BE2C (cell line): ENCODE data around the gene DNAJC13.

ENCODE experiments used
- DNase-seq: peaks from one replicate; pipeline ENCODE4 v3.0.0-alpha.2; 2020
- H3K27me3 ChIP-seq: fragments of 250-450 bp; sonication (Bioruptor Pico); 2 replicates; pipeline ENCODE4 v1.5.1; 2020; ENCODE audit warnings: mild to moderate bottlenecking
- H3K36me3 ChIP-seq: fragments of 250-450 bp; sonication (Bioruptor Pico); 2 replicates; pipeline ENCODE4 v1.5.1; 2020; ENCODE audit warnings: mild to moderate bottlenecking
- H3K4me1 ChIP-seq: fragments of 250-450 bp; sonication (Bioruptor Pico); 2 replicates; pipeline ENCODE4 v1.5.1; 2020
- H3K4me3 ChIP-seq: 2 replicates; pipeline ENCODE4 v1.5.1; 2011; ENCODE audit warnings: low read depth, low read length
- H3K9me3 ChIP-seq: fragments of 250-450 bp; sonication (Bioruptor Pico); 2 replicates; pipeline ENCODE4 v1.5.1; 2020
- CTCF ChIP-seq: IDR thresholded peaks from 2 replicates; pipeline ENCODE4 v1.5.1; 2012; ENCODE audit warnings: mild to moderate bottlenecking, low read depth, low read length

The DNAJC13 gene

GRCh38 chr3:132517311-132517710 lies 100.0 kb downstream of the DNAJC13 start:
- TF ChIP-seq CTCF: no peak
- H3K9me3 ChIP-seq: no peaks in the 10 kb centered on the region
- no peak overlapping the region for H3K4me3 ChIP-seq
- DNase-seq: no peak
- H3K4me1 ChIP-seq: no peaks in the 10 kb centered on the region
- H3K27me3 ChIP-seq: no peaks in the 10 kb centered on the region
- H3K36me3 ChIP-seq: peaks cover 61% of the 10 kb centered on the region

GRCh38 chr3:132519914-132520313 lies 102.6 kb downstream of the DNAJC13 start:
- Histone ChIP-seq H3K4me3 (no peak overlapping the region), H3K36me3 (peaks cover 58% of the 10 kb centered on the region), H3K4me1 (no peaks in the 10 kb centered on the region), H3K9me3 (no peaks in the 10 kb centered on the region), H3K27me3 (no peaks in the 10 kb centered on the region)
- TF ChIP-seq CTCF: no peak
- no peak for DNase-seq

GRCh38 chr3:132521901-132522300 lies 104.6 kb downstream of the DNAJC13 start:
- H3K36me3 ChIP-seq: peaks cover 59% of the 10 kb centered on the region
- H3K9me3 ChIP-seq: no peaks in the 10 kb centered on the region
- DNase-seq: no peak
- H3K4me1 ChIP-seq: no peaks in the 10 kb centered on the region
- H3K4me3 ChIP-seq: no peak overlapping the region
- no peak for TF ChIP-seq CTCF
- H3K27me3 ChIP-seq: no peaks in the 10 kb centered on the region

- Histone ChIP-seq H3K27me3 (no peaks in the 10 kb centered on the region), H3K4me3 (no peak overlapping the region), H3K36me3 (peaks cover 57% of the 10 kb centered on the region), H3K4me1 (no peaks in the 10 kb centered on the region), H3K9me3 (no peaks in the 10 kb centered on the region)
- no peak for DNase-seq
- no peak for TF ChIP-seq CTCF
These were observed 105.1 kb downstream of the DNAJC13 start for GRCh38 chr3:132522353-132522752.

DNA sequence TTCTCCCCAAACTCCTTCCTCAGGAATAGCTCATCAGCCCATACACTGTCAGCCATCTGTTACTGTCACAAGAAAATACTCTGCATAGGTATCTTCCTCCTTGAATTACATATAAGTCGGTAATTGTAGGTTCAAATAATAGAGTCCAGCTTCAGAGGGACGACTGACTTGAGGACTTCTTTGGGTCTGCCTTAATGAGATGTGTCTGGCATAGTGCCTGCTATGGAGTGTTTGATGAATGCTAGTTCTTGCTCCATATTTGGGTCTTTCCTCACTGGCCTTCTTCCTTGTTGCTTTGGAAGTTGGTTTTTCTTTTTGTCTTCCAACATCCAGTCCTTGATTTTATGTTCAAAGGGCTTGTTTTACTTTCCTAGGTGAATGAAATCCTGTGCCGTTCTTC lies 113.3 kb downstream of the DNAJC13 start:
- no peaks in the 10 kb centered on the region for H3K4me1 ChIP-seq
- H3K27me3 ChIP-seq: no peaks in the 10 kb centered on the region
- no peak for DNase-seq
- H3K4me3 ChIP-seq: no peak overlapping the region
- no peak for TF ChIP-seq CTCF
- H3K9me3 ChIP-seq: no peaks in the 10 kb centered on the region
- peaks cover 40% of the 10 kb centered on the region for H3K36me3 ChIP-seq

DNA sequence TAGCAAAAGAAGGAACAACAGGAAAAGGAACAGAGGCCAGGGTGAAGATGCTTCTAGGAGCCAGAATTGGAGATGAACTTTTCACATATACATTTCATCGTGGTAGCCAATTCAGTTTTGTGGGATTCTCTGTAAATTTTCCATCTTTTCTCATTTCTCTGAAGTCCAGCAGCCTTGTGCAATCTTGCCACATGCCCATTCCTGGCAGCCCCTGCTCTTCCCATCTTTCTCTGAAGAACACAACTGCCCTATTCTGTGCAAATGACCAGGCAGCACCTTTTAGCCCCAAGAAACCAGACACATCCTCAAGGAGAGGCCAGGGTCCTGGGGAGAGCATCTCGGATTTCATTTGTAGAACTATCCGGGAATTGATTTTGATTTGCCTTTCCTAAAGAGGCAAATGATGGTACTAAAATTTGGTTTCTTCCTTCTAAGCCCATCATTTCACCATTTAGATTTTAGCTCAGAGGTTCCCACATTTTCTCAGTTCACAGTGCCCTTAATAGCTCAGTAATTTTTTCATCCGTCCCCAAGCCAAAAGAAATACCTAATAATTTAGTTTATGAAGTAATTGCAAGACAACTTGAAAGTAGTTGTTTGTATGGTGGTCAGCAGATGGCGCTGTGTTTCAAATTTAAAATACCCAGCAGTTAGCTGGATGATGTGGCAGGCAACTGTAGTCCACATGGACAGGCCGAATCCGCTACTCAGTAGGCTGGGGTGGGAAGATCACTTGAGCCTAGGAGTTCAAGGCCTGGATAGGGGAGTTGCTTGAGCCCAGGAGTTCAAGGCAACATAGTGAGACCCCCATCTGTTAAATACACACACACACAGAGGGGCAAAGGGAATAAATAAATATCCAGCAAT lies 118.5 kb downstream of the DNAJC13 start:
- peak; percentile 73 for DNase-seq
- peak; percentile 63 for TF ChIP-seq CTCF
- H3K9me3 ChIP-seq: no peaks in the 10 kb centered on the region

More for the DNA sequence above, 118.5 kb downstream of the DNAJC13 start:
- Histone ChIP-seq H3K4me3 (no peak overlapping the region), H3K4me1 (no peaks in the 10 kb centered on the region), H3K36me3 (peaks cover 25% of the 10 kb centered on the region), H3K27me3 (no peaks in the 10 kb centered on the region)
